Hepatocyte (in vitro differentiated cells): ENCODE data around the gene CCNG1.
"Not testable (repeated sequence)": the region's sequence is repeated elsewhere in the genome, so short reads cannot be mapped to it uniquely, and the experiment has no call there.

Experiments used
- EZH2 ChIP-seq: fragments of 200-600 bp; sonication (generic); IDR thresholded peaks from 2 replicates; pipeline ENCODE4 v1.6.1; 2016; ENCODE audit warnings: antibody characterized with exemption, mild to moderate bottlenecking, borderline replicate concordance
- EZH2phosphoT487 ChIP-seq: fragments of 200-600 bp; sonication (generic); IDR thresholded peaks from one replicate; pipeline ENCODE4 v1.6.1; 2018; ENCODE audit warnings: antibody characterized with exemption, mild to moderate bottlenecking, low read depth, moderate library complexity; ENCODE audit not compliant: unreplicated experiment, severe bottlenecking
- TF ChIP-seq, protein P1 (sequence below): fragments of 200-600 bp; sonication (generic); IDR thresholded peaks from 2 replicates; pipeline ENCODE4 v1.5.1; 2016; ENCODE audit warnings: antibody characterized with exemption, mild to moderate bottlenecking; ENCODE audit not compliant: poor library complexity

GRCh38 chr5:163415673-163416072 lies 21.7 kb upstream of the CCNG1 start:
- TF ChIP-seq, protein P1, sequence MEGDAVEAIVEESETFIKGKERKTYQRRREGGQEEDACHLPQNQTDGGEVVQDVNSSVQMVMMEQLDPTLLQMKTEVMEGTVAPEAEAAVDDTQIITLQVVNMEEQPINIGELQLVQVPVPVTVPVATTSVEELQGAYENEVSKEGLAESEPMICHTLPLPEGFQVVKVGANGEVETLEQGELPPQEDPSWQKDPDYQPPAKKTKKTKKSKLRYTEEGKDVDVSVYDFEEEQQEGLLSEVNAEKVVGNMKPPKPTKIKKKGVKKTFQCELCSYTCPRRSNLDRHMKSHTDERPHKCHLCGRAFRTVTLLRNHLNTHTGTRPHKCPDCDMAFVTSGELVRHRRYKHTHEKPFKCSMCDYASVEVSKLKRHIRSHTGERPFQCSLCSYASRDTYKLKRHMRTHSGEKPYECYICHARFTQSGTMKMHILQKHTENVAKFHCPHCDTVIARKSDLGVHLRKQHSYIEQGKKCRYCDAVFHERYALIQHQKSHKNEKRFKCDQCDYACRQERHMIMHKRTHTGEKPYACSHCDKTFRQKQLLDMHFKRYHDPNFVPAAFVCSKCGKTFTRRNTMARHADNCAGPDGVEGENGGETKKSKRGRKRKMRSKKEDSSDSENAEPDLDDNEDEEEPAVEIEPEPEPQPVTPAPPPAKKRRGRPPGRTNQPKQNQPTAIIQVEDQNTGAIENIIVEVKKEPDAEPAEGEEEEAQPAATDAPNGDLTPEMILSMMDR: not testable (repeated sequence)
- not testable (repeated sequence) for TF ChIP-seq EZH2phosphoT487, EZH2
